H54 (cell line): ENCODE results near the gene CAPN12.

Experiments used
- DNase-seq: peaks from one replicate; pipeline ENCODE4 v3.0.0; 2011; ENCODE audit warnings: low spot score, mixed read lengths; ENCODE audit not compliant: insufficient read length
- FAIRE-seq: peaks from 3 replicates; lab custom pipeline; 2011; peaks lifted over from hg19 to GRCh38; lab: Jason Lieb, UNC
- POLR2A ChIP-seq: IDR thresholded peaks from 2 replicates; pipeline ENCODE4 v1.6.1; 2011; ENCODE audit warnings: low read depth, mild to moderate bottlenecking, low read length

CAPN12 gene

DNA sequence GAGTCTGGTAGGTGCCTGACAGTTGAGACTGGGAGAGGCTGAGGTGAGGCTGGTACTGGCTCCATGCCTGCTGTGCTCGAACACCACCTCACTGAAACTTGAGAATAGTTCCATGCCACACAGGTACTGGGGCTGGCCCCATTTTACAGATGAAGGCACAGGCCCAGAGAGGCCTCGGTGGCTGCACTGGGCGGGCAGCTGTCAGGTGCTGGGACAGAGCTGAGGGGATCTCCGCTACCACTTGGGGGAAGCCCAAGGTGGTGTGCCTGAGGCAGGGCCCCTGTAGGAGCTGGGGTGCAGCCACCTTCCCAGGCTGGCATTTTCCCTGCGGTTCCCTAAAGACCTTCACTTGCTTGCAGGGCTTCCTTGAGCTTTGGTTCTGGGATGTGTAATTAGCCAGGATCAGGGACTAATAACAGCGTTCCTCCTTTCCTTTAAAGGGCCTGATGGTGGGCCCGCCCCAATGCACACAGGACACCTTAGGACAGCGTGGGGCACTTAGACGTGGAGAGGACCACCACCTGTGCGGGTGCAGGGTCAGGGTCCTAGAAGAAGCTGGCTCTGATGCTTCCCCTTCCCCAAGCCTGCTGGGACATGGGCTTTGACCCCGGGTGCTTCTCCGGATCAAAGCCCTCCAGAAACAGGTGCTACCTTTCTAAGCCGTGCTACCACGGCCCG is 23.6 kb downstream of the CAPN12 start:
- TF ChIP-seq POLR2A, result no peak
- DNase-seq (no peak), FAIRE-seq (no peak)

DNA sequence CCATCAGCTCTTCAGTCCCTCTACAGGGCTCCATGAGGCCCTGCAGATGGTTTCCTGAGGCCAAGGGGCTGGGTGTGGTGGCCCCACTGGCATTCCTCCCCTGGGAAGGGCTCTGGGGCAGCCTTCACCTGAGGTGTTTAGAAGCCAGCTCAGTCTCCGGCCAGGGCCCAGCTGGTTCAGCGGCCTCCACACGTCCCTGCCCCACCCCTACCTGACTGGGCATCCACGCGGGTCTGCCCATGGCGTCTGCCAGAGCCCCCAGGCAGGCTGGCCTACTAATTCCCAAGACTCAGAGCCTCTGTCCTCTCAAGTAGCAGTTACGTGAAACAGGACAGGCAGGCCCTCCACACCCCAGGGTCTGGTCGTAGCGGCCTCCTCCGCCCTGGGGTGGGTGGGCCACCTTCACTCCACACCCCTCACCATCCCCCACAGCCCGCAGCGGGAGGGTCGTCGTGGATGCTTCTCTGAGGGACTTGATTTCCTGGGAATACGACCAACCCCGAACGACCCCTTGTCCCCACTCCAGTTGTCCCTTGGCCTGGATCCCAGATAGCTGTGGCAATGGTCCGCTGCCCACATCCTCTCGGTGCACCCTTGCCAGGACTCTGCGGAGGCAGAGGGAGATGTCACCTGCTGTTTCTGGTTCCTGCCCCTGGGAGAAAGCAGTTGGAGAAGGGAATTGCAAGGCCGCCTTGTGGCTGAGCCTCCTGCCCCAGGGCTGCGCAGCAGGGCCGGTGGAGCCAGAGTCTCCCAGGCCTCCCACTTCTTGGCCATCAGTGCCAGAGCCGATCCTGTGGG is 24.3 kb downstream of the CAPN12 start:
- DNase-seq (no peak), FAIRE-seq (no peak)
- TF ChIP-seq POLR2A, result no peak

DNA sequence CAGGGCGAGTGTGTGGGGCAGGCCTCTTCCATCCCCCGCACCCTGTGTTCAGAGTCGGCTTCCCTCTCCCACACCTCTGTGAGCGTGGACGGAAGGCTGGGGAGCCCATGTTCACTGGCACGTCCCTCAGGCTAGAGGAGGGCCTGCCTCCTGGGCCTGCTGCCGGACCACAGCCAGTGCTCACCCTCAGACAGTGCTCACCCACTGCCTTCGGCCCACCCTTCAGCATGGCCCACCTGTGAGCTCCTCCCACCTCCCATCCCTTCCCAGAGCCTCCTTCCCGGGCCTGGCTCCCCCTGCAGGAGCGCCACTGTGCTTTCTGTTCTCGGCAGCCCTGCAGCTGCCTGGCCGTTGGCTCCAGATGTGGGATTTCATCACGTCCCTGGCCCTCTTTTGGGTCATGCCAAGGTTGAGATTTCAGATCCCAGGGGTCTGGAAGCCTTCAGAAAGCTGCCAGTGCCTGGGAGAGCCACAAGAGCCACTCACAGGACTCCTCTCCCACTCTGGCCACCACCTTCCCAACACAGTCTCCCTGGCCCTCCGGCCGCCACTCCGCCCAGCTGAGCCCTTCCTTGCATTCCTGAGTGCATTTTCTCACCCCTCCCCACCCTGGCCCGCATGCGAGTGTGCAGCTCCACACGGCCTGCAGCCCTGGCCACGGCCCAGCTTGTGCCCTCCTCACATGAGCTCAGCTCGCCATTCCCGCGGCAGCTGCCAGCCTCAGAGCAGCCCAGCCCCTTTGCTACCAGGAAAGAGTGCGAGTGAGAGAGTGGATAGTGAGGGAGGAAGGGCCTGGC is 25.3 kb downstream of the CAPN12 start:
- no peak for TF ChIP-seq POLR2A
- DNase-seq (no peak), FAIRE-seq (no peak)

DNA sequence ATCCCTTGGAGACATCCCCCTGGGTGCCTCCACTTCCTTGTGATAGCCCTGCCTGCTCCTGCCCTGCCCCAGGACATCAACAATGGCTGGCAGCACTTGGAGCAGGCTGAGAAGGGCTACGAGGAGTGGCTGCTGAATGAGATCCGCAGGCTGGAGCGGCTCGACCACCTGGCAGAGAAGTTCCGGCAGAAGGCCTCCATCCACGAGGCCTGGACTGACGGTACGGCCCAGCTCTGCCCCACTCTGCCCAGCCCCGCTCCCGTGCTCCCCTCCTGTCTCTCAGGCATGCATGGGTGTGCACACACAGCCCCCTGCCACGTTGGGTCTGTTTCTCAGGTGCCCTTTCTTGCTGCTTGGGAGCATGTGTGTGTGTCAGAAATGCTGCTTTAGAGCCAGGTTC is 26.4 kb downstream of the CAPN12 start:
- no peak for FAIRE-seq
- DNase-seq, result no peak
- no peak for TF ChIP-seq POLR2A

DNA sequence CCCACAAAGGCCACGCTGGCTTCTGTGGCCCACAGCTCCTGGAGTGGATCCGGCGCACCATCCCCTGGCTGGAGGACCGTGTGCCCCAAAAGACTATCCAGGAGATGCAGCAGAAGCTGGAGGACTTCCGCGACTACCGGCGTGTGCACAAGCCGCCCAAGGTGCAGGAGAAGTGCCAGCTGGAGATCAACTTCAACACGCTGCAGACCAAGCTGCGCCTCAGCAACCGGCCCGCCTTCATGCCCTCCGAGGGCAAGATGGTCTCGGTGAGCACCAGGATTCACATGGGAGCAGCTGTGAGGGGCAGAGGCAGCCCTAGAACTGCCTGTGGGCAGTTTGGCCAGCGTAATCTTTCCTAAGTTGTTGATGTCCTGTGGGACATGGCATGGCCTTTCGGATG is 27.2 kb downstream of the CAPN12 start:
- FAIRE-seq (no peak), DNase-seq (no peak)
- TF ChIP-seq POLR2A, result no peak

DNA sequence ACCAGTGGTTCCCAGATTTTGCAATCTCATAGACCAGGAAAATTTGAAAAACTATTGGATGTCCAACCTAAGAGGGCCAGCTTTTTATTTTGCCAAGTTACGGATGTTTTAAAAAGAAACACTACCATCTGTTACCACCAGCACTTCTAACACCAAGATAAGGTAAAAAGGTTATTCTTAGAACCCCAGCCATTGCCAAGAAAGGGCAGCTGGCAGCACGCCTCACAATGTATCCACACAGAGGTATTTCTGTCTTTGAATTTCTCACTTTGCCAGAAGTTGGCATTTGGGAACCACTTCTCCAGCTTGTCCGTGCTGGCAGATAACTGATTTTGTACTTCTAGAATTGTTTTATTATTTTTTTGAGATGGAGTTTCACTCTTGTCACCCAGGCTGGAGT is 28.7 kb downstream of the CAPN12 start:
- no peak for DNase-seq
- no peak for FAIRE-seq
- no peak for TF ChIP-seq POLR2A

DNA sequence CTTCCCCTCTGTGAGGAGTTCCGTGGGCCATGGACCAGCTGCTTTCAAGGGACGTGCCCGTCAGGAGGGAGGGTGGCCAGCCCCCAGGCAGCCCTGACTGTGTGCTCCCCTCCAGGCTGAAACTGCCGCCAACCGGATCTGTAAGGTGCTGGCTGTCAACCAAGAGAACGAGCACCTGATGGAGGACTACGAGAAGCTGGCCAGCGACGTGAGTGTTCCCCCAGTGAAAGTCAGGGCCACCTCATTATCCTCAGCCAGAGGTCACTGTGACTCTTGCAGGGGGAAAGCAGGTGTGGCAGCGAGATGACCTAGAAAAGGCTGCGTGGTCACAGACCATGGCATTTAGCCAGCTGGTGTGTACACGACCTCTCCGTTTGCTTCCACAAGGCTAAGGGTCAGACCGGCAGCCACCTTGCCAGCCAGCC is 29.9 kb downstream of the CAPN12 start:
- FAIRE-seq (no peak), DNase-seq (no peak)
- no peak for TF ChIP-seq POLR2A

DNA sequence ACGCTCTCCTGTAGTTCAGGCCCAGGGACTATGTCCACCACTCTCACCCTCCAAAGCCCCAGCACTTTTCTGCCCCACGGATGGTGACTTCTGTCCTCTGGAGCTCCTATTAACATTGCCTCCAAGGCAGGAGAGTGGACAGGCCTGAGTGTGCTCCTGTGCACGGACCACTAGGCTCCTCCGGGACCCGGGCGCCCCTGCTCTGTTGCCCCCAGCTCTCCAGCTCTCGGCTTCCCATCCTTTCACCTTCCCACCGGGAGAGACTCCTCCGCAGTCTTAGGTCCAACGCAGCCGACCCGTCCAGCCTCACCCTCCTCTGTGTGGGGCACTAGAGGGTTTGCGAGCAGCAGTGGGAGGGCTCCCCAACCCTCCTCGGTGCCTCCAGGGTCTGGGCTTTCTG is 30.4 kb downstream of the CAPN12 start:
- DNase-seq (no peak), FAIRE-seq (no peak)
- no peak for TF ChIP-seq POLR2A

DNA sequence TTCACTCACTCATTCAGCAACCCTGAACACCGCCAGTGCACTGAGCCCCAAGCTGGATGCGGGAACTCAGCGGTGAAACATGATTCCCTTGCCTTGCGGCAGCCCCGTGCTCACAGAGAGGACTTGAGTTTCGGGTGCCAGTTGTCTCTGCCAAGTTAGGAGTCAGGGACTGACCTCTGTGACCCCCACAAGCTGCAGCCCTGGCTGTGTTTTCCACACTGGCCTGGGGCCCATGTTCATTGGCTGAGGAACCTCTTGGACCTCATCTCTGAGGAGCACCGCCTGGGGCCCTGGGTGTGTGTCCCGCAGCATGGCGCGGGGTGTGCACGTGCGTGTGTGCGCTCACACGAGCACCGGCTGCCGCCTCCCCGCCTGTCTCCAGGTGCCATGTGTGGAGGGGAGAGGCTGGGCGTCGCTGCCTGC is 31.0 kb downstream of the CAPN12 start:
- TF ChIP-seq POLR2A, result no peak
- DNase-seq (no peak), FAIRE-seq (no peak)

DNA sequence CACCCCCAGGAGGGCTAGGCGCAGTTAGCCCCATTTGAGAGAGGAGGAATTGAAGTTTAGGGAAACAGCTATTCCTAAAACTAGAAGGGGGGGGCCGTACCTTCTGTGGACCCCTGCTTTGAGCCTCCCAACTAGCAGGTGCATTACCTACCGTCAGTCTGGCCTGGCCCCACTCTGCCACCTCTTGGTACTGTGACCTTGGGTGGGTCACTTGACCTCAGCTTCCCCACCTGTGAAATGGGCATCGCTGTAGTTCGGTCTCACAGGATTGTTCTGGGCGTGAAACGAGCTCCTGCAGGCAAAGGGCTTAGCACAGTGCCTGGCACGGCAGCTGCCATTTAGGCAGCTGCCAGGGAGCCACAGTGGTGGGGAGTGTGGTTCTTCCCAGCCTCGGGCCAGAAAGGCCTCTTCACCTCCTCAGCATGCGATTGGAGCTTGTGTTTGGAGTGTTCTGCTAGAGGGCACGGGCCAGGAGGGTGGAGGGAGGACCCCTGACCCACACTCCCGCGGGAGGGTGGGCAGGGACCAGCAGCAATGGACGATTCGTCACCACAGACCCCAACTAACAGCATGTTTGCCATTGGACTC is 32.0 kb downstream of the CAPN12 start:
- no peak for TF ChIP-seq POLR2A
- no peak for FAIRE-seq
- no peak for DNase-seq

DNA sequence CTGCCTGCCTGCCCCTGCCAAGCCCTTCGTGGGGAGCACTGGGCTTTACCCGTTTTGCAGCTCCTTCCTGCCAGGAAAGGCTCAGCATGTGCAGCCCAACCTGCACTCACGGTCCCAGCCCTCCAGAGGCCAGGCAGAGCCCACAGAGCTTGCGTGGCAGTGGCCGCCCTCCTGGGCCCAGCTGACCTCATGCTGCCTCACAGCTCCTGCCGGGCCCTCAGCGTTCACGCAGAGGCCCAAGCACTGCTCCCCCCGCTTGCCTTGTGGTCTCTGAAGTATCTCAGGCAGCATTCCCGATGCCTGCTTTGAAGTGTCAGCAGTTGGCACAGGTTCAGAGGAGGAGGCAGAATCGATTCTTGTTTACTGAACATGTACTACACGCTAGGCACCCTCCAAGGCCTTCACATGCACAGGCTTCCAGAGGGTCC is 32.5 kb downstream of the CAPN12 start:
- DNase-seq, result peak; percentile 96
- no peak for FAIRE-seq
- TF ChIP-seq POLR2A, result no peak

DNA sequence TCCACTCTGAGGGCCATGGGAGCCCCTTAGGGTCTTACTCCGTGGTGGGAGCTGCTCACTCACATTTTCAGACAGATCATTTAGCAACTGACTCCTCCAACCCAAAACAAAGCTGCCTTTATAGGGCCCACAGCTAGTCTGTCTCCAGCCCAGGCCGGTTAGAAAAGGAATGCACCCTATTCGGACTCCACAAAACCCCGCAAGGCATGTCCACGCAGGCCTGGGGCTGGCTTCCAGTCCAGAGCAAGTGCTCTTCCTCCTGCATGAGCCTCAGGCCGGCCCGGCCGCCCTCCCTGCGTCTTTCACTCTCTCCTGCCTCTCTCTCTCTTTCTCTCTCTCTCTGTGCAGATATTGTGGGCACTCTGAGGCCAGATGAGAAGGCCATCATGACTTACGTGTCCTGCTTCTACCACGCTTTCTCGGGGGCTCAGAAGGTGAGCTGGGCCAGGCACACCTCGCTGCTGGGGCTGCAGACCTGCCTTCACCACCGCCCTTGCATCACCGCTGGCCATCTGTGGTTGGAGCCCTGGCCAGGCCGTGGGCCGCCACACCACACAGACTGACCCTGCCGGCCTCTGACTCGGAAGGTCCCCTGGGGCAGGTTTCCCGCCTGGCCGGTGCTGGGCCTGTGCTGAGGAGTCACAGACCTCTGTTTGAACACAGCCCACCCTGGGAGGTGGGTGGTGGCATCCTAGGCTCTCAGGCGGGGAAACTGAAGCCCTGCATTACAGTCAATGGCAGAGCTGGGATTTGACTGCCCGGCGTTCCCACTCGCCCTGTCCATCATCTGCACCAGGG is 33.1 kb downstream of the CAPN12 start:
- FAIRE-seq, result no peak
- DNase-seq, result no peak
- no peak for TF ChIP-seq POLR2A

DNA sequence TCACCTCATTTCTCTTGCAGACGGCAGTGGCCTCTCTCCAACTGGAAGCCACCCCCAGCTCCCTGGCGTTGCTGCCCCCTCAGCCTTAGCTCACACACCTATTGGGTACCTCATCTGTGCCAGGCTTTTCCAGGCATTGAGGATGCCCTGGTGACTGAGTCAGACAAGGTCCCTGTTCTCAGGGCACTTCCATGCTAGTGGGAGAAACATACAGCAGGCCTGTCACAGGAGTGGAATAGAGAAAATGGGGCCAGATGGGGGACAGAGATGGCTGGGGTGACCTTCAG is 33.9 kb downstream of the CAPN12 start:
- no peak for TF ChIP-seq POLR2A
- DNase-seq, result no peak
- no peak for FAIRE-seq
